Testis (tissue), 2 donors: ENCODE results near the gene ZNF33B.

Experiments
- POLR2A ChIP-seq: fragments of 450-650 bp; IDR thresholded peaks from one replicate; pipeline ENCODE4 v1.6.1; 2017; ENCODE audit warnings: antibody characterized with exemption, mild to moderate bottlenecking, moderate library complexity
- TF ChIP-seq, protein P1 (sequence below), 3 experiments: fragments of 450-650 bp in 2 of 3; fragments of 200-600 bp in 1 of 3; sonication (generic) in 1 of 3; IDR thresholded peaks; one replicate each; pipeline ENCODE4 v1.5.1; 2016 to 2019; ENCODE audit warnings: antibody characterized with exemption in 3 of 3, mild to moderate bottlenecking in 2 of 3, moderate library complexity in 1 of 3

DNA sequence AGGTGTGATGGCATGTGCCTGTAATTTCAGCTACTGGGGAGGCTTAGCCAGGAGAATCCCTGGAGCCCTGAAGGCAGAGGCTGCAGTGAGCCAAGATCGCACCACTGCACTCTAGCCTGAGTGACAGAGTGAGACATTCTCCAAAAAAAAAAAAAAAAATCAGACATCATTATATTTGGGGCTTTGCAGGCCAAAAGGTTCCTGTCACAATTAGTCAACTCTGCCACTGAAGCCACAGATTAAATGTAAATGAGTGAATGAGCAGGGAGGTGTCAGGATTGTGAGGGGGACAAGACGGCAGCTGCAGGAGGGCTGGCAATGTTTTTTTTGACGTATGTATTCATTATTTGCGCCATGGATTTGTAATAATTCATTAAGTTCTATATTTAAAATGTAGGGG lies 3.3 kb downstream of the ZNF33B start:
- TF ChIP-seq, protein P1, sequence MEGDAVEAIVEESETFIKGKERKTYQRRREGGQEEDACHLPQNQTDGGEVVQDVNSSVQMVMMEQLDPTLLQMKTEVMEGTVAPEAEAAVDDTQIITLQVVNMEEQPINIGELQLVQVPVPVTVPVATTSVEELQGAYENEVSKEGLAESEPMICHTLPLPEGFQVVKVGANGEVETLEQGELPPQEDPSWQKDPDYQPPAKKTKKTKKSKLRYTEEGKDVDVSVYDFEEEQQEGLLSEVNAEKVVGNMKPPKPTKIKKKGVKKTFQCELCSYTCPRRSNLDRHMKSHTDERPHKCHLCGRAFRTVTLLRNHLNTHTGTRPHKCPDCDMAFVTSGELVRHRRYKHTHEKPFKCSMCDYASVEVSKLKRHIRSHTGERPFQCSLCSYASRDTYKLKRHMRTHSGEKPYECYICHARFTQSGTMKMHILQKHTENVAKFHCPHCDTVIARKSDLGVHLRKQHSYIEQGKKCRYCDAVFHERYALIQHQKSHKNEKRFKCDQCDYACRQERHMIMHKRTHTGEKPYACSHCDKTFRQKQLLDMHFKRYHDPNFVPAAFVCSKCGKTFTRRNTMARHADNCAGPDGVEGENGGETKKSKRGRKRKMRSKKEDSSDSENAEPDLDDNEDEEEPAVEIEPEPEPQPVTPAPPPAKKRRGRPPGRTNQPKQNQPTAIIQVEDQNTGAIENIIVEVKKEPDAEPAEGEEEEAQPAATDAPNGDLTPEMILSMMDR (IDR thresholded peaks at IDR 0.05): no peak
- no peak for TF ChIP-seq POLR2A
